Stimulated activated CD8-positive, alpha-beta memory T cell treated with anti-CD3 and anti-CD28 coated beads, Interleukin-12 subunit alpha, Interleukin-12 subunit beta, amount 100 ng/mL, for 4 hours (primary cell): ENCODE results near the gene PAWR.
"Not testable (repeated sequence)": the region's sequence is repeated elsewhere in the genome, so short reads cannot be mapped to it uniquely, and the experiment has no call there.

Experiments used
- DNase-seq: peaks from one replicate; pipeline ENCODE4 v3.0.0-alpha.2; 2020; ENCODE audit warnings: low read depth

The PAWR gene

GRCh38 chr12:79549531-79550271 lies 141.1 kb downstream of the PAWR start:
- DNase-seq = no peak

GRCh38 chr12:79548610-79548924 lies 142.2 kb downstream of the PAWR start:
- DNase-seq = no peak

GRCh38 chr12:79547735-79548609 lies 142.8 kb downstream of the PAWR start:
- no peak for DNase-seq

GRCh38 chr12:79547044-79547734 lies 143.6 kb downstream of the PAWR start:
- no peak for DNase-seq

GRCh38 chr12:79546466-79547043 lies 144.2 kb downstream of the PAWR start:
- DNase-seq = no peak

GRCh38 chr12:79544439-79544838 lies 146.3 kb downstream of the PAWR start:
- DNase-seq = not testable (repeated sequence)

GRCh38 chr12:79537675-79538074 lies 153.1 kb downstream of the PAWR start:
- DNase-seq = no peak

GRCh38 chr12:79535751-79536150 lies 155.0 kb downstream of the PAWR start:
- DNase-seq = no peak
